OCI-LY7 (cell line): ENCODE results near the gene H3-3A. TPM values are rescaled to one million over a fixed set of nuclear protein-coding genes. Genes with fewer than 3 reads are reported as not detected.

Experiments used
- BruUV-seq: library from RNA; stranded (reverse); fragments of 400-500 nt; replicated peaks from 2 replicates; lab custom pipeline; 2021; lab: Mats Ljungman, UMichigan
- CTCF ChIA-PET: fragments of 300-600 bp; sonication (Branson Sonifier 250); formaldehyde crosslinking; loops from one replicate; lab custom pipeline; 2022; ENCODE audit warnings: antibody characterized with exemption; ENCODE audit not compliant: unreplicated experiment; lab: Charles Lee
- POLR2A ChIA-PET: fragments of 300-600 bp; sonication (Branson Sonifier 250); formaldehyde crosslinking; loops from one replicate; lab custom pipeline; 2022; ENCODE audit warnings: antibody characterized with exemption; lab: Charles Lee
- DNase-seq: peaks from one replicate; pipeline ENCODE4 v3.0.0-alpha.2; 2015; ENCODE audit warnings: low spot score
- H2AFZ ChIP-seq: fragments of 200-600 bp; sonication (generic), shearing (Covaris generic); 2 replicates; pipeline ENCODE4 v1.6.1; 2014; ENCODE audit warnings: mild to moderate bottlenecking, antibody characterized with exemption, low read length, moderate library complexity
- H3K27ac ChIP-seq: fragments of 200-600 bp; sonication (generic); 2 replicates; pipeline ENCODE4 v1.5.1; 2014; ENCODE audit warnings: mixed run types, low read depth, mild to moderate bottlenecking, moderate library complexity, low read length, inconsistent platforms; ENCODE audit not compliant: poor library complexity, severe bottlenecking
- H3K36me3 ChIP-seq: fragments of 200-600 bp; sonication (generic); 2 replicates; pipeline ENCODE4 v1.6.1; 2014; ENCODE audit warnings: mild to moderate bottlenecking, antibody characterized with exemption, low read length, moderate library complexity, mixed read lengths; ENCODE audit not compliant: insufficient read depth
- H3K4me1 ChIP-seq: fragments of 200-600 bp; sonication (generic); 2 replicates; pipeline ENCODE4 v1.5.1; 2014; ENCODE audit warnings: mild to moderate bottlenecking, low read length; ENCODE audit not compliant: insufficient read depth, poor library complexity, severe bottlenecking
- H3K4me2 ChIP-seq: fragments of 200-600 bp; sonication (generic); 2 replicates; pipeline ENCODE4 v1.6.1; 2014; ENCODE audit warnings: mild to moderate bottlenecking, low read length
- H3K4me3 ChIP-seq: fragments of 200-600 bp; sonication (generic); 2 replicates; pipeline ENCODE4 v1.5.1; 2014; ENCODE audit warnings: mild to moderate bottlenecking, low read depth, low read length; ENCODE audit not compliant: poor library complexity, severe bottlenecking
- H3K79me2 ChIP-seq: fragments of 200-600 bp; sonication (generic); 2 replicates; pipeline ENCODE4 v1.6.1; 2016; ENCODE audit warnings: low read depth, mild to moderate bottlenecking, low read length, moderate library complexity, mixed read lengths; ENCODE audit not compliant: insufficient read depth
- H3K9me2 ChIP-seq: fragments of 200-600 bp; sonication (generic); 2 replicates; pipeline ENCODE4 v1.6.1; 2016; ENCODE audit warnings: mild to moderate bottlenecking, low read length, mixed read lengths; ENCODE audit not compliant: insufficient read depth
- H3K9me3 ChIP-seq: fragments of 200-600 bp; sonication (generic); 2 replicates; pipeline ENCODE4 v1.6.1; 2014; ENCODE audit warnings: mild to moderate bottlenecking, mixed run types, low read length, mixed read lengths
- H4K20me1 ChIP-seq: fragments of 200-600 bp; sonication (generic); 2 replicates; pipeline ENCODE4 v1.6.1; 2014; ENCODE audit warnings: mild to moderate bottlenecking, antibody characterized with exemption, low read length, moderate library complexity, mixed read lengths; ENCODE audit not compliant: insufficient read depth
- CTCF ChIP-seq: fragments of 200-600 bp; sonication (generic); conservative IDR thresholded peaks from 2 replicates; pipeline ENCODE4 v1.5.1; 2014; ENCODE audit warnings: mild to moderate bottlenecking, antibody characterized with exemption, low read length, moderate library complexity, mixed read lengths
- EZH2phosphoT487 ChIP-seq: fragments of 200-600 bp; sonication (generic); IDR thresholded peaks from 2 replicates; pipeline ENCODE4 v1.6.1; 2018; ENCODE audit warnings: low read depth, borderline replicate concordance, mild to moderate bottlenecking, mixed run types, antibody characterized with exemption, low read length, moderate library complexity, mixed read lengths
- intact Hi-C: fragments of 100-400 bp; cut with micrococcal nuclease; formaldehyde crosslinking; loops from one replicate; pipeline ENCODE4 v1.10.0; 2022; ENCODE audit not compliant: unreplicated experiment
- total RNA-seq, 2 experiments: library from RNA; depleted of rRNA in 1 of 2; stranded (reverse); fragments of >200 nt in 1 of 2; shearing (Covaris generic) in 1 of 2; gene quantifications; 2 replicates each; pipeline ENCODE4 v1.2.3, GENCODE V29; 2014 to 2022

The H3-3A gene
- total RNA-seq, 2 experiments from 2014 or later = 416 to 661 TPM

GRCh38 chr1:226046240-226046639, 16.3 kb upstream of the H3-3A start:
- no peak overlapping the region for H2AFZ ChIP-seq
- intact Hi-C loops = no loop called here
- H3K4me2 ChIP-seq = no peak overlapping the region
- DNase-seq = no peak
- no peak overlapping the region for H3K27ac ChIP-seq
- POLR2A ChIA-PET = no interaction called here
- H3K4me3 ChIP-seq = no peak overlapping the region
- no peaks in the 10 kb centered on the region for H3K9me3 ChIP-seq
- TF ChIP-seq EZH2phosphoT487 (no peak), CTCF (no peak)
- no peaks in the 10 kb centered on the region for H3K9me2 ChIP-seq
- no peaks in the 10 kb centered on the region for H3K79me2 ChIP-seq
- H3K36me3 ChIP-seq = no peaks in the 10 kb centered on the region
- H3K4me1 ChIP-seq = peaks cover 8% of the 10 kb centered on the region
- no peaks in the 10 kb centered on the region for H4K20me1 ChIP-seq
- BruUV-seq = no TSS peak
- CTCF ChIA-PET = no interaction called here

GRCh38 chr1:226047495-226047894, 15.0 kb upstream of the H3-3A start:
- no peak overlapping the region for H2AFZ ChIP-seq
- intact Hi-C loops = no loop called here
- no peaks in the 10 kb centered on the region for H4K20me1 ChIP-seq
- DNase-seq = no peak
- H3K4me3 ChIP-seq = no peak overlapping the region
- no peak overlapping the region for H3K4me2 ChIP-seq
- TF ChIP-seq EZH2phosphoT487 (no peak), CTCF (no peak)
- no peaks in the 10 kb centered on the region for H3K9me3 ChIP-seq
- no peaks in the 10 kb centered on the region for H3K9me2 ChIP-seq
- BruUV-seq = no TSS peak
- H3K4me1 ChIP-seq = peaks cover 6% of the 10 kb centered on the region
- ChIA-PET CTCF (no interaction called here), POLR2A (no interaction called here)
- H3K79me2 ChIP-seq = no peaks in the 10 kb centered on the region
- H3K27ac ChIP-seq = no peak overlapping the region
- no peaks in the 10 kb centered on the region for H3K36me3 ChIP-seq

- Histone ChIP-seq H3K4me3 (no peak overlapping the region), H2AFZ (no peak overlapping the region), H4K20me1 (no peaks in the 10 kb centered on the region), H3K4me1 (no peaks in the 10 kb centered on the region), H3K27ac (no peak overlapping the region), H3K79me2 (no peaks in the 10 kb centered on the region), H3K9me3 (no peaks in the 10 kb centered on the region), H3K4me2 (no peak overlapping the region), H3K36me3 (no peaks in the 10 kb centered on the region), H3K9me2 (no peaks in the 10 kb centered on the region)
- DNase-seq = no peak
- no TSS peak for BruUV-seq
- ChIA-PET POLR2A (interaction anchor here (0.6 kb wide), 1 partner anchor 25 kb away, joined by 4 read pairs; no protein-coding TSS in a partner anchor), CTCF (interaction anchor here (0.6 kb wide), 1 partner anchor 20 kb away, joined by 4 read pairs; no protein-coding TSS in a partner anchor)
- intact Hi-C loops = no loop called here
- TF ChIP-seq EZH2phosphoT487 = no peak
- no peak for TF ChIP-seq CTCF
These were observed 13.6 kb upstream of the H3-3A start for GRCh38 chr1:226048886-226049285.
